Ovary (tissue), 9 donors: Measurements from ENCODE around the gene COMMD3. TPM values are rescaled to one million over a fixed set of nuclear protein-coding genes. Genes with fewer than 3 reads are reported as not detected.
A peak's percentile ranks its signal among the peaks of the same experiment; 100 is the strongest.

ENCODE experiments used
- DNase-seq, 5 donors: peaks; one replicate each; pipeline ENCODE4 v3.0.0-alpha.2; 2019 to 2020
- H3K27ac ChIP-seq, 2 donors: fragments of 200-600 bp; one replicate each; pipeline versions ENCODE4 v1.5.1 to v1.8.0; 2019 to 2022
- H3K27me3 ChIP-seq: fragments of 200-600 bp; one replicate; pipeline ENCODE4 v1.8.0; 2022
- H3K36me3 ChIP-seq: fragments of 200-600 bp; sonication (generic); one replicate; pipeline ENCODE4 v1.5.1; 2019
- H3K4me1 ChIP-seq: one replicate; pipeline ENCODE4 v1.8.1; 2013; ENCODE audit warnings: mild to moderate bottlenecking, moderate library complexity; ENCODE audit not compliant: insufficient read depth
- H3K4me3 ChIP-seq: fragments of 200-600 bp; sonication (generic); one replicate; pipeline ENCODE4 v1.5.1; 2017
- H3K9me3 ChIP-seq, 2 donors: fragments of 200-600 bp in 1 of 2; sonication (generic) in 1 of 2; one replicate each; pipeline versions ENCODE4 v1.5.1 to v1.8.1; 2013 to 2019; ENCODE audit warnings: mild to moderate bottlenecking in 1 of 2, moderate library complexity in 1 of 2
- CTCF ChIP-seq, 3 donors: fragments of 450-650 bp in 2 of 3; fragments of 200-600 bp in 1 of 3; IDR thresholded peaks; one replicate each; pipeline versions ENCODE4 v1.5.1 to v1.8.0; 2016 to 2022; ENCODE audit warnings: antibody characterized with exemption in 3 of 3, mild to moderate bottlenecking in 1 of 3
- EP300 ChIP-seq: sonication (generic); formaldehyde crosslinking; IDR thresholded peaks from one replicate; pipeline ENCODE4 v1.6.1; 2017; ENCODE audit warnings: antibody characterized with exemption
- POLR2A ChIP-seq: fragments of 450-650 bp; IDR thresholded peaks from one replicate; pipeline ENCODE4 v1.6.1; 2017; ENCODE audit warnings: antibody characterized with exemption, mild to moderate bottlenecking, moderate library complexity
- WGBS, 3 donors: extraction: QIAGEN DNeasy Blood & Tissue Kit in 1 of 3; methylation state at CpG; one replicate each; pipeline versions ENCODE4 v1.1.5 to v1.1.7; 2013 to 2017; 5-methylcytosine and 5-hydroxymethylcytosine counted together
- intact Hi-C, 4 donors: fragments of 100-400 bp; cut with DNase I; formaldehyde crosslinking; loops; one replicate each; pipeline versions ENCODE4 v1.11.0 to v1.15.1; 2022 to 2023
- polyA plus RNA-seq, 2 donors: library from polyadenylated mRNA; stranded (reverse); fragments of 200-250 nt in 1 of 2; fragments of 350-450 nt in 1 of 2; fragmentation: Illumina TruSeq in 1 of 2; extraction: RNeasy Lipid Tissue Mini Kit (QIAGEN cat#74804) in 1 of 2; gene quantifications; one replicate each; pipeline ENCODE4 v1.2.3, GENCODE V29; 2013 to 2014
- total RNA-seq, 7 donors: library from RNA; depleted of rRNA in 2 of 7; stranded (reverse); fragments of >200 nt in 2 of 7; fragmentation: NEBNext Ultra II Directional in 3 of 7; extraction: Animal tissue kit (Norgen Biotek cat#: 25700) in 3 of 7; gene quantifications; one replicate each; pipeline versions ENCODE4 v1.1.0 to v1.2.4, GENCODE V29; 2016 to 2023
- donor health status: DM: no; HTN: no; CAD: no; lungs with moderate emphysema.
- donor health status: DM: no; HTN: no; CAD: no.
- donor health status: Bipolar disorder and iron deficiency.
- donor health status: DM: yes; HTN: yes; CAD: no.
- donor health status: DM: no; HTN: no; CAD: no.
- donor health status: DM: yes; HTN: yes; CAD: no.

Gene COMMD3
- total and polyA plus RNA-seq, 9 donors = 18.8 to 54.5 (median 39.7) TPM

- Histone ChIP-seq H3K27me3 (no peaks in the 10 kb centered on the region), H3K27ac (no peak overlapping the region), H3K4me3 (no peak overlapping the region), H3K9me3 (no peaks in the 10 kb centered on the region), H3K4me1 (peaks cover 1% of the 10 kb centered on the region), H3K36me3 (no peaks in the 10 kb centered on the region)
- no peak for DNase-seq
- TF ChIP-seq EP300 (no peak), CTCF (IDR thresholded peaks at IDR 0.05) (no peak), POLR2A (no peak)
- 8 to 11% (median 10%) methylated on average over 23 to 26 of the region's 26 CpGs for WGBS, 3 donors
- intact Hi-C loops = loop anchor here in 2 of 4 donors (5.0 to 10.0 kb wide), 2 partner anchors 90 to 93 kb away; no protein-coding TSS in a partner anchor
Measured at GRCh38 chr10:22344781-22345300, 28.7 kb downstream of the COMMD3 start.

GRCh38 chr10:22345301-22346095 is 29.3 kb downstream of the COMMD3 start, which contains the start of gene SPAG6:
Gene SPAG6, plus strand, starts transcription at chr10:22345496. Its CDS starts 116 bp downstream, at chr10:22345612.
- DNase-seq = peak in 4 of 5 donors; percentile 21 to 43 (median 23)
- intact Hi-C loops = loop anchor here in 2 of 4 donors (10.0 kb wide), 1 partner anchor 89 kb away; no protein-coding TSS in a partner anchor
- H3K4me3 ChIP-seq = peak within 1 kb of the TSS; percentile 4

GRCh38 chr10:22346096-22346661 is 30.0 kb downstream of the COMMD3 start:
- H3K27ac ChIP-seq = no peak overlapping the region
- 30 to 41% (median 32%) methylated on average over 8 of the region's 8 CpGs for WGBS, 3 donors
- intact Hi-C loops = loop anchor here in 2 of 4 donors (10.0 kb wide), 1 partner anchor 89 kb away; no protein-coding TSS in a partner anchor

More at GRCh38 chr10:22345301-22346095, 29.3 kb downstream of the COMMD3 start, which contains the start of gene SPAG6:
- WGBS, 3 donors = 5 to 6% (median 5%) methylated on average over 71 to 83 of the region's 83 CpGs
- H3K4me1 ChIP-seq = no peaks in the 10 kb centered on the region
- TF ChIP-seq CTCF (IDR thresholded peaks at IDR 0.05) (no peak), POLR2A (no peak), EP300 (no peak)
- H3K27ac ChIP-seq = no peak within 1 kb of the TSS
- no peaks in the 10 kb centered on the region for H3K36me3 ChIP-seq
- no peaks in the 10 kb centered on the region for H3K27me3 ChIP-seq
- H3K9me3 ChIP-seq = no peaks in the 10 kb centered on the region

More at GRCh38 chr10:22346096-22346661, 30.0 kb downstream of the COMMD3 start:
- H3K27me3 ChIP-seq = no peaks in the 10 kb centered on the region
- no peaks in the 10 kb centered on the region for H3K9me3 ChIP-seq
- TF ChIP-seq POLR2A (no peak), CTCF (IDR thresholded peaks at IDR 0.05) (no peak), EP300 (no peak)
- H3K4me1 ChIP-seq = no peaks in the 10 kb centered on the region
- no peak overlapping the region for H3K4me3 ChIP-seq
- DNase-seq = no peak
- no peaks in the 10 kb centered on the region for H3K36me3 ChIP-seq
